ENCODE measurements around the gene S100A14.

DNA sequence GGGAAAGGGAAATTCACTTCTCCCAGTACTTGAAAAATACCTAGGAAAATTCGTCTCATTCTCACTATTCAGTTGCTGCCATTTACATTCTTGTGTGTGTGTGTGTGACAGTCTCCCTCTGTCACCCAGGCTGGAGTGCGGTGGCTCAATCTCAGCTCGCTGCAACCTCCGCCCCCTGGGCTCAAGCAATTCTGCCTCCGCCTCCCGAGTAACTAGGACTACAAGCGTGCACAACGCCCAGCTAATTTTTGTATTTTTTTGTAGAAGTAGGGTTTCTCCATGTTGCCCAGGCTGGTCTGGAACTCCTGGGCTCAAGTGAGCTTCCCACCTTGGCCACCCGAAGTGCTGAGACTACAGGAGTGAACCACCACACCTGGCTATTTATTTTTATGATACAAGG lies 43.5 kb upstream of the S100A14 start:
- TF ChIP-seq POLR2A (IDR thresholded peaks at IDR 0.05; ENCODE audit: low read depth, low read length): no peak
- no peak for TF ChIP-seq POLR2AphosphoS5 (IDR thresholded peaks at IDR 0.05; ENCODE audit: low read depth, low read length)
- TF ChIP-seq SPI1 (IDR thresholded peaks at IDR 0.05; ENCODE audit: low read depth, low read length): no peak
- TF ChIP-seq TAF1 (IDR thresholded peaks at IDR 0.05; ENCODE audit: low read depth, low read length): no peak

Data from GM12891 (cell line).